ENCODE results near the gene CDKN2AIP.

CDKN2AIP gene

DNA sequence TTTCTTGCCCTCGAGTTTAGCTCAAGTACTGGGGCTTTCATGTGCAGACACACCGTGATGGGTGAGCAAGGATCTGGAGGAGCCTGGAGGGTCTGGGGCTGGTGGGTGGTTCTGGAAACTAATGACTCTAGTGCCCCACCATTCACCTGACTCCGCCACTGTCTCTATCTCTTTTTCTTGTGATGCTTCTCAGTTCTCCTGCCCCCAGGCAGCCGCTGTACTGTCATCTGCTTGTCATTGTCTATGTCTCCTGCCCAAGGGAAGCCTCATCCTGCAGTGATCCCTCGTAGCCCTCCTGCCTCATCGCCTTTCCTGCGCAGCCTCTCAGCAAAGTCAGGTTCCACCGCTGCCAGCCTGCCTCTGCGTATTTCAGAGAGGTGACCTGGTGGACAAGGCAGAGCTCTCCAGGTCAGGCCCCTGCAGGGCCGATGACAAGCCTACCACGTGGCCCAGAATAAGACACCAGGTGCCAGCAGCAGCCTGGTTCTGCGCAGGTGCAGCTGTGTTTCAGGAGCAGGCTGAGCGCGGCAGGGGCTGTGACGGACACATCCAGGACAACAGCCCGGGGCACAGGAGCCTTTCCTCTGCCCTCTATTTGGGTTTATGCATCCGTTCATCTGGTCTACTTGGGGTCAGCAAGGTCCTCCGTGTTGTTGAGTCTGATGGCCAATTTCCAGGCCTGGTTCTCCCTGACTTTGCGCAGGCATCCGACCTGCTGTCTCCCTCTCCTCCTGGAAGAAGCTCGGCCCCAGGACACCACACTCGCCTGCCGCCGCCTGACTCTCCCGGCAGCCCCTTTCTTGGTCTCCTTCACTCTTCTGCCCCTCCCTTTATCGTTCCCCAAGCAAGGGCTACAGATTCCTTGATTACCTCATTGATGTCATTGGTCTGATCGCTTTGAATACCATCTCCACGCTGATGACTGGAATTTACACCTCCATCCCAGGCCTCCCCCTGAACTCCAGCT, 30.9 kb upstream of the CDKN2AIP start:
- TF ChIP-seq, protein P1, sequence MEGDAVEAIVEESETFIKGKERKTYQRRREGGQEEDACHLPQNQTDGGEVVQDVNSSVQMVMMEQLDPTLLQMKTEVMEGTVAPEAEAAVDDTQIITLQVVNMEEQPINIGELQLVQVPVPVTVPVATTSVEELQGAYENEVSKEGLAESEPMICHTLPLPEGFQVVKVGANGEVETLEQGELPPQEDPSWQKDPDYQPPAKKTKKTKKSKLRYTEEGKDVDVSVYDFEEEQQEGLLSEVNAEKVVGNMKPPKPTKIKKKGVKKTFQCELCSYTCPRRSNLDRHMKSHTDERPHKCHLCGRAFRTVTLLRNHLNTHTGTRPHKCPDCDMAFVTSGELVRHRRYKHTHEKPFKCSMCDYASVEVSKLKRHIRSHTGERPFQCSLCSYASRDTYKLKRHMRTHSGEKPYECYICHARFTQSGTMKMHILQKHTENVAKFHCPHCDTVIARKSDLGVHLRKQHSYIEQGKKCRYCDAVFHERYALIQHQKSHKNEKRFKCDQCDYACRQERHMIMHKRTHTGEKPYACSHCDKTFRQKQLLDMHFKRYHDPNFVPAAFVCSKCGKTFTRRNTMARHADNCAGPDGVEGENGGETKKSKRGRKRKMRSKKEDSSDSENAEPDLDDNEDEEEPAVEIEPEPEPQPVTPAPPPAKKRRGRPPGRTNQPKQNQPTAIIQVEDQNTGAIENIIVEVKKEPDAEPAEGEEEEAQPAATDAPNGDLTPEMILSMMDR (IDR thresholded peaks at IDR 0.05; ENCODE audit: insufficient read depth, missing control alignments) = no peak
- FAIRE-seq (no peak), DNase-seq (ENCODE audit: insufficient read length, low spot score) (no peak)

GRCh38 chr4:183416879-183417755, 27.3 kb upstream of the CDKN2AIP start:
- FAIRE-seq (no peak), DNase-seq (ENCODE audit: insufficient read length, low spot score) (no peak)

GRCh38 chr4:183422962-183423631, 21.3 kb upstream of the CDKN2AIP start:
- TF ChIP-seq, protein P1 (IDR thresholded peaks at IDR 0.05; ENCODE audit: insufficient read depth, missing control alignments) = no peak
- no peak for FAIRE-seq
- DNase-seq (ENCODE audit: insufficient read length, low spot score) = no peak

More at GRCh38 chr4:183416879-183417755, 27.3 kb upstream of the CDKN2AIP start:
- TF ChIP-seq, protein P1 (IDR thresholded peaks at IDR 0.05; ENCODE audit: insufficient read depth, missing control alignments) = no peak

DNA sequence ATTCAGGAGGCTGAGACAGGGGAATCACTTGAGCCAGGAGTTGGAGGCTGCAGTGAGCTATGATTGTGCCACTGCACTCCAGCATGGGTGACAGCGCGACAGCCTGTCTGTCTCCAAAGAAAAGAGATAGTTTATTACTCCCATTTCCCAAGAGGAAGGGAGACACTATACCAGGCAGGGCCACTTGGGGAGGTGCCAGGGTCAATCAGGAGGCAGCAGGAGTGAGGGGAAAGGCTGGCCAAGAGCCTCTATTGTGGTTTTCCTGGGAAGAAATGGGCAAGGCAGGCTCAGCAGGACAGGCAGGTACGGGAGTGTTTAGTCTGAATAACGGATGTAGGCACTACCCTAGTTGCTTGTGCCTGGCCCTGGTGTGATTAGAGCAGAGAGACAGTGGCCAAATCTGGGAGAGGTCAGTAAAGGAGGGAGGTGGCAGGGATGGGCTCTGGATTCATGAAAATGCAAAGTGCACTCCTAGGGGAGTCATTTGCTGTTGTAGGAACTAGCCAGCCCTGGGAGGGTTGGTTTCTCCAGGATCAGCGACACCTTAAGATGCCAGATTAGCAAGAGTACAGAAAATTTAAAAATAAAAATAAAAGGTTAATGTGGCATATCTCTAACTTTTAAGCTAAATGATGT, 20.2 kb upstream of the CDKN2AIP start:
- FAIRE-seq (no peak), DNase-seq (ENCODE audit: insufficient read length, low spot score) (no peak)
- TF ChIP-seq, protein P1 (IDR thresholded peaks at IDR 0.05; ENCODE audit: insufficient read depth, missing control alignments) = no peak

- TF ChIP-seq, protein P1 (IDR thresholded peaks at IDR 0.05; ENCODE audit: insufficient read depth, missing control alignments) = no peak
- DNase-seq (ENCODE audit: insufficient read length, low spot score) (no peak), FAIRE-seq (no peak)
Observed at GRCh38 chr4:183426507-183426906, 17.9 kb upstream of the CDKN2AIP start.

DNA sequence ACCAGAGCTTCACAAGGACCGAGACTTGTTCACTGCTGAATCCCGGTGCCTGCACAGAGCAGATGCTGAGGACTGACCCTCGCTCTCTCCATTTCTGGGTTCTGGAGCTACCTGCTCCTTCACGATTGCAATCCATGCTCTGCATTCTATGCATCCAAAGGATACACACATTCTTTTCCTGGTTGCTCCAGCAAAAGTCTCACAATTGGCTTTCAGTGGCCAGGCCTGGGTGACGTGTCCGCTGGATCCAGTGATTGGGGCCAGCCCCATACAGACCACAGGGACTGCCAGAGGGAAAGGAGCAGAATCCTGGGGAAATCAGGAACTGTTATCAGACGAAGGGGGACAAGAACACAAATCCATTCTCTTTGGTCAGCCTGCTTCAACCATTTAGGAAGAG, 14.9 kb upstream of the CDKN2AIP start:
- TF ChIP-seq, protein P1 (IDR thresholded peaks at IDR 0.05; ENCODE audit: insufficient read depth, missing control alignments) = no peak
- DNase-seq (ENCODE audit: insufficient read length, low spot score) = no peak
- no peak for FAIRE-seq

All from D721Med (cell line).